ENCODE measurements around the gene BRICD5. TPM values are rescaled to one million over a fixed set of nuclear protein-coding genes. Genes with fewer than 3 reads are reported as not detected.

The BRICD5 gene
- total RNA-seq, 1 donor from 2014 or later: 14.4 TPM

GRCh38 chr16:2162676-2163118 is 48.0 kb downstream of the BRICD5 start:
- H3K9me3 Mint-ChIP-seq: no peaks in the 10 kb centered on the region

GRCh38 chr16:2161911-2162310 is 48.8 kb downstream of the BRICD5 start:
- no peak for DNase-seq (ENCODE audit: low spot score in 2 of 2, unreplicated experiment in 2 of 2)
- Mint-ChIP-seq H3K27me3 (ENCODE audit: low read depth) (no peaks in the 10 kb centered on the region), H3K9me3 (no peaks in the 10 kb centered on the region), H3K36me3 (peaks cover 3% of the 10 kb centered on the region), H3K4me1 (peaks cover 12% of the 10 kb centered on the region), H3K27ac (no peak overlapping the region), H3K4me3 (no peak overlapping the region)
- TF ChIP-seq CTCF (IDR thresholded peaks at IDR 0.05; ENCODE audit: unreplicated experiment): no peak

More at GRCh38 chr16:2162676-2163118, 48.0 kb downstream of the BRICD5 start:
- no peaks in the 10 kb centered on the region for H3K27me3 Mint-ChIP-seq (ENCODE audit: low read depth)
- no peak for TF ChIP-seq CTCF (IDR thresholded peaks at IDR 0.05; ENCODE audit: unreplicated experiment)
- peaks cover 5% of the 10 kb centered on the region for H3K4me1 Mint-ChIP-seq
- no peak overlapping the region for H3K4me3 Mint-ChIP-seq
- no peak overlapping the region for H3K27ac Mint-ChIP-seq
- peaks cover 3% of the 10 kb centered on the region for H3K36me3 Mint-ChIP-seq
- DNase-seq (ENCODE audit: low spot score in 2 of 2, unreplicated experiment in 2 of 2): no peak

- no peak for DNase-seq (ENCODE audit: low spot score in 2 of 2, unreplicated experiment in 2 of 2)
- Mint-ChIP-seq H3K27ac (no peak overlapping the region), H3K4me3 (no peak overlapping the region), H3K36me3 (peaks cover under 1% of the 10 kb centered on the region), H3K9me3 (no peaks in the 10 kb centered on the region), H3K4me1 (peaks cover 19% of the 10 kb centered on the region), H3K27me3 (ENCODE audit: low read depth) (no peaks in the 10 kb centered on the region)
- no peak for TF ChIP-seq CTCF (IDR thresholded peaks at IDR 0.05; ENCODE audit: unreplicated experiment)
Measured at GRCh38 chr16:2160915-2161551, 49.6 kb downstream of the BRICD5 start.

Other genes starting within 250 kb of the BRICD5 start
- 2,265 to 2,496 TPM (median 2,379 TPM) in 3 replicates for gene RPS2, start 246.0 kb downstream of the BRICD5 start, total RNA-seq
- not detected in 3 replicates for gene RNF151, start 244.0 kb downstream of the BRICD5 start, total RNA-seq
- gene TBL3, start 238.8 kb downstream of the BRICD5 start, total RNA-seq: 35.5 to 40.6 TPM (median 37.2 TPM) in 3 replicates
- 0.42 to 1.3 TPM (median 0.73 TPM) in 3 replicates for gene NOXO1, start 229.4 kb downstream of the BRICD5 start, total RNA-seq
- gene GFER, start 226.7 kb downstream of the BRICD5 start, total RNA-seq: 22.8 to 26.5 TPM (median 23.7 TPM) in 3 replicates
- 0.49 to 1.3 TPM (median 1.0 TPM) in 3 replicates for gene SYNGR3, start 220.9 kb downstream of the BRICD5 start, total RNA-seq
- gene ZNF598, start 201.0 kb downstream of the BRICD5 start, total RNA-seq: 50.6 to 52.7 TPM (median 52.7 TPM) in 3 replicates
- gene NPW, start 191.1 kb downstream of the BRICD5 start, total RNA-seq: 14.0 to 16.1 TPM (median 15.4 TPM) in 3 replicates
- 48.1 to 55.1 TPM (median 51.3 TPM) in 3 replicates for gene NHERF2, start 184.0 kb downstream of the BRICD5 start, total RNA-seq
- 27.6 to 31.1 TPM (median 29.7 TPM) in 3 replicates for gene NTHL1, start 163.0 kb downstream of the BRICD5 start, total RNA-seq
- 242 to 250 TPM (median 243 TPM) in 3 replicates for gene TSC2, start 162.9 kb downstream of the BRICD5 start, total RNA-seq
- 173 to 183 TPM (median 175 TPM) in 3 replicates for gene PKD1, start 75.0 kb downstream of the BRICD5 start, total RNA-seq
- 1.1 to 1.5 TPM (median 1.3 TPM) in 3 replicates for gene RAB26, start 62.2 kb downstream of the BRICD5 start, total RNA-seq
- 63.1 to 68.5 TPM (median 66.1 TPM) in 3 replicates for gene TRAF7, start 55.1 kb downstream of the BRICD5 start, total RNA-seq
- 8.9 to 9.8 TPM (median 9.8 TPM) in 3 replicates for gene CASKIN1, start 14.3 kb downstream of the BRICD5 start, total RNA-seq
- 45.9 to 49.0 TPM (median 47.2 TPM) in 3 replicates for gene MLST8, start 5.4 kb downstream of the BRICD5 start, total RNA-seq
- gene PGP, start 4.0 kb upstream of the BRICD5 start, total RNA-seq: 15.2 to 17.9 TPM (median 16.8 TPM) in 3 replicates
- 29.3 to 36.3 TPM (median 33.0 TPM) in 3 replicates for gene E4F1, start 12.7 kb upstream of the BRICD5 start, total RNA-seq
- 1.0 to 1.4 TPM (median 1.2 TPM) in 3 replicates for gene DNASE1L2, start 25.6 kb upstream of the BRICD5 start, total RNA-seq
- gene ECI1, start 40.7 kb upstream of the BRICD5 start, total RNA-seq: 53.3 to 54.8 TPM (median 54.5 TPM) in 3 replicates
- 229 to 243 TPM (median 229 TPM) in 3 replicates for gene RNPS1, start 57.3 kb upstream of the BRICD5 start, total RNA-seq
- 3.5 to 3.9 TPM (median 3.6 TPM) in 3 replicates for gene ABCA3, start 129.9 kb upstream of the BRICD5 start, total RNA-seq
- gene CCNF, start 218.6 kb upstream of the BRICD5 start, total RNA-seq: 15.2 to 17.4 TPM (median 16.7 TPM) in 3 replicates
- 14.5 to 16.0 TPM (median 14.7 TPM) in 3 replicates for gene TEDC2, start 249.2 kb upstream of the BRICD5 start, total RNA-seq